Heart right ventricle (tissue), 16 donors: ENCODE results near the gene ABHD12. TPM values are rescaled to one million over a fixed set of nuclear protein-coding genes. Genes with fewer than 3 reads are reported as not detected.
A peak's percentile ranks its signal among the peaks of the same experiment; 100 is the strongest.

Experiments used
- ATAC-seq, 8 donors: fragments of 200-7000 bp; cut with Tn5 transposase; one replicate each; pipeline ENCODE4 v1.9.1; 2020; ENCODE audit warnings: mild to moderate bottlenecking in 8 of 8, moderate library complexity in 8 of 8, moderate number of reproducible peaks in 1 of 8
- DNase-seq, 2 donors: peaks; one replicate each; pipeline ENCODE4 v3.0.0-alpha.2; 2020
- H3K27ac ChIP-seq, 10 donors: fragments of 200-600 bp; sonication (generic) in 2 of 10; one replicate each; pipeline versions ENCODE4 v1.5.0 to v1.8.0; 2020 to 2022; ENCODE audit warnings: mild to moderate bottlenecking in 3 of 10
- H3K27me3 ChIP-seq, 7 donors: fragments of 200-600 bp; one replicate each; pipeline ENCODE4 v1.8.0; 2021 to 2022; ENCODE audit warnings: mild to moderate bottlenecking in 2 of 7
- H3K36me3 ChIP-seq, 9 donors: fragments of 200-600 bp; sonication (generic) in 1 of 9; one replicate each; pipeline versions ENCODE4 v1.5.0 to v1.8.0; 2020 to 2022; ENCODE audit warnings: mild to moderate bottlenecking in 2 of 9
- H3K4me1 ChIP-seq, 9 donors: fragments of 200-600 bp; sonication (generic) in 1 of 9; one replicate each; pipeline versions ENCODE4 v1.5.0 to v1.8.0; 2020 to 2022; ENCODE audit warnings: mild to moderate bottlenecking in 4 of 9
- H3K4me3 ChIP-seq, 10 donors: fragments of 200-600 bp; sonication (generic) in 2 of 10; one replicate each; pipeline versions ENCODE4 v1.5.0 to v1.8.0; 2020 to 2022; ENCODE audit warnings: mild to moderate bottlenecking in 7 of 10, moderate library complexity in 2 of 10
- H3K9me3 ChIP-seq, 11 donors: fragments of 200-600 bp in 10 of 11; sonication (generic) in 2 of 11; one replicate each; pipeline versions ENCODE4 v1.5.0 to v1.8.0; 2013 to 2022; ENCODE audit warnings: mild to moderate bottlenecking in 2 of 11, control low read depth in 1 of 11, moderate library complexity in 1 of 11
- CTCF ChIP-seq, 9 donors: fragments of 200-600 bp; sonication (generic) in 2 of 9; IDR thresholded peaks; one replicate each; pipeline versions ENCODE4 v1.5.0 to v1.8.0; 2021 to 2022; ENCODE audit warnings: antibody characterized with exemption in 9 of 9, mild to moderate bottlenecking in 5 of 9, moderate library complexity in 1 of 9
- WGBS, 2 donors: extraction: QIAGEN DNeasy Blood & Tissue Kit; methylation state at CpG; one replicate each; pipeline ENCODE4 v1.1.7; 2013; ENCODE audit warnings: inconsistent platforms in 1 of 2; 5-methylcytosine and 5-hydroxymethylcytosine counted together
- intact Hi-C, 10 donors: fragments of 100-400 bp; cut with DNase I; formaldehyde crosslinking; loops; one replicate each; pipeline versions ENCODE4 v1.11.1 to v1.14.2; 2022
- polyA plus RNA-seq, 2 donors: library from polyadenylated mRNA; stranded (reverse); fragments of 200-250 nt; gene quantifications; one replicate each; pipeline ENCODE4 v1.2.3, GENCODE V29; 2013
- total RNA-seq, 10 donors: library from RNA; stranded (reverse); fragmentation: NEBNext Ultra II Directional in 3 of 10; extraction: Animal tissue kit (Norgen Biotek cat#: 25700) in 3 of 10; gene quantifications; one replicate each; pipeline versions ENCODE4 v1.2.1 to v1.2.4, GENCODE V29; 2021 to 2023
- donor health status: Arrhythmogenic right ventricular cardiomyopathy.
- donor health status: ischemic (EF 13 %, LVEDD 7.1; RV severe dilation, severe dysfunction).
- donor health status: healthy with polysubstance abuse.
- donor health status: DM: no; HTN: yes; CAD: no.
- donor health status: DM: no; HTN: no; CAD: no.
- donor health status: ischemic (EF 25% LVEDD 6.9; RV normal size, moderate dysfunction).
- donor health status: ischemic (EF 25% LVEDD 5.7; RV mildly dilated, moderate dysfunction).
- donor health status: healthy.
- donor health status: DM: yes; HTN: yes; CAD: no.
- donor health status: Ischemic cardiomyopathy.
- donor health status: ischemic (EF 35%, LVEDD 5.7; RV mildly dilated, moderate dysfunction).
- donor health status: nonischemic (EF 11% LVEDD 7.7; RV severe dilation, severe dysfunction).
- donor health status: DM: yes; HTN: yes; CAD: no.
- donor health status: PGD.
- donor health status: ischemic (EF 29% LVEDD 5.4; RV normal size, mild dysfunction).
- donor health status: nonischemic (EF 23%, LVEDD 6.1; RV moderate dilation, normal function).

The ABHD12 gene
- total and polyA plus RNA-seq, 12 donors: 21.1 to 41.3 (median 28.1) TPM

GRCh38 chr20:25302596-25302995 is 88.0 kb downstream of the ABHD12 start:
- no peak overlapping the region for H3K4me3 ChIP-seq
- intact Hi-C loops: no loop called here
- peaks cover 0 to 86% (median 6%) of the 10 kb centered on the region in 9 donors for H3K36me3 ChIP-seq
- H3K9me3 ChIP-seq: no peaks in the 10 kb centered on the region
- no peak overlapping the region for H3K27ac ChIP-seq
- peaks cover 0 to 16% (median 0%) of the 10 kb centered on the region in 9 donors for H3K4me1 ChIP-seq
- 85 to 90% methylated on average over 6 of the region's 6 CpGs for WGBS, 2 donors
- no peak for TF ChIP-seq CTCF (IDR thresholded peaks at IDR 0.05)
- H3K27me3 ChIP-seq: no peaks in the 10 kb centered on the region
- ATAC-seq (peak in 2 of 8 donors; percentile 1 to 8), DNase-seq (no peak)

GRCh38 chr20:25301357-25301920 is 89.2 kb downstream of the ABHD12 start:
- peak overlapping the region in 3 of 10 donors; percentile 1 to 43 (median 35) for H3K27ac ChIP-seq
- DNase-seq: no peak
- ATAC-seq: peak in 6 of 8 donors; percentile 6 to 29 (median 13)
- H3K4me1 ChIP-seq: peaks cover 0 to 27% (median 10%) of the 10 kb centered on the region in 9 donors
- H3K4me3 ChIP-seq: no peak overlapping the region
- intact Hi-C loops: no loop called here
- WGBS, 2 donors: 83 to 85% methylated on average over 9 of the region's 9 CpGs
- peaks cover 0 to 93% (median 15%) of the 10 kb centered on the region in 9 donors for H3K36me3 ChIP-seq
- H3K9me3 ChIP-seq: no peaks in the 10 kb centered on the region
- no peaks in the 10 kb centered on the region for H3K27me3 ChIP-seq
- no peak for TF ChIP-seq CTCF (IDR thresholded peaks at IDR 0.05)

- Histone ChIP-seq H3K9me3 (no peaks in the 10 kb centered on the region), H3K4me3 (no peak overlapping the region), H3K36me3 (peaks cover 0 to 91% (median 20%) of the 10 kb centered on the region in 9 donors), H3K4me1 (peaks cover 8 to 35% (median 18%) of the 10 kb centered on the region in 9 donors), H3K27me3 (no peaks in the 10 kb centered on the region), H3K27ac (peak overlapping the region in 3 of 10 donors; percentile 1 to 43 (median 35))
- DNase-seq (no peak), ATAC-seq (peak in 5 of 8 donors; percentile 15 to 55 (median 37))
- 71 to 72% methylated on average over 13 of the region's 13 CpGs for WGBS, 2 donors
- intact Hi-C loops: no loop called here
- peak in 2 of 9 donors; percentile 15 to 25 for TF ChIP-seq CTCF (IDR thresholded peaks at IDR 0.05)
Observed at GRCh38 chr20:25300496-25301170, 90.0 kb downstream of the ABHD12 start.

- intact Hi-C loops: loop anchor here in 4 of 10 donors (5.0 to 10.0 kb wide), 5 partner anchors 48 to 305 kb away; partner anchors contain the start of genes APMAP (in 1 of the 4) and ENTPD6 (in 1 of the 4)
- DNase-seq (no peak), ATAC-seq (no peak)
Observed at GRCh38 chr20:25299806-25300205, 90.8 kb downstream of the ABHD12 start.

More at GRCh38 chr20:25299806-25300205, 90.8 kb downstream of the ABHD12 start:
- Histone ChIP-seq H3K27ac (no peak overlapping the region), H3K27me3 (no peaks in the 10 kb centered on the region), H3K4me3 (no peak overlapping the region), H3K4me1 (peaks cover 13 to 43% (median 26%) of the 10 kb centered on the region in 9 donors), H3K9me3 (no peaks in the 10 kb centered on the region), H3K36me3 (peaks cover 0 to 91% (median 20%) of the 10 kb centered on the region in 9 donors)
- WGBS, 2 donors: 83 to 90% methylated on average over 9 of the region's 9 CpGs
- no peak for TF ChIP-seq CTCF (IDR thresholded peaks at IDR 0.05)
